DOHH2 (cell line): ENCODE results near the gene GREB1.

Experiments
- H3F3A ChIP-seq: fragments of 200-600 bp; sonication (generic), shearing (Covaris generic); 2 replicates; pipeline ENCODE4 v1.6.0; 2016; ENCODE audit warnings: antibody characterized with exemption, mild to moderate bottlenecking; ENCODE audit not compliant: control insufficient read depth, insufficient read depth
- H3K27ac ChIP-seq: fragments of 200-600 bp; sonication (generic); 2 replicates; pipeline ENCODE4 v1.5.1; 2014; ENCODE audit warnings: low read depth, mild to moderate bottlenecking, low read length, moderate library complexity
- H3K27me3 ChIP-seq: fragments of 200-600 bp; sonication (generic); 2 replicates; pipeline ENCODE4 v1.6.1; 2014; ENCODE audit warnings: mild to moderate bottlenecking, low read length, mixed read lengths; ENCODE audit not compliant: control insufficient read depth
- H3K36me3 ChIP-seq: fragments of 200-600 bp; sonication (generic); 2 replicates; pipeline ENCODE4 v1.6.1; 2014; ENCODE audit warnings: mild to moderate bottlenecking, low read length, moderate library complexity, mixed read lengths; ENCODE audit not compliant: control insufficient read depth
- H3K4me1 ChIP-seq: fragments of 200-600 bp; sonication (generic); 2 replicates; pipeline ENCODE4 v1.6.1; 2014; ENCODE audit warnings: mild to moderate bottlenecking, low read length, mixed read lengths; ENCODE audit not compliant: control insufficient read depth
- H3K4me2 ChIP-seq: fragments of 200-600 bp; sonication (generic); 2 replicates; pipeline ENCODE4 v1.6.0; 2014; ENCODE audit warnings: mild to moderate bottlenecking, low read length, moderate library complexity
- H3K4me3 ChIP-seq: fragments of 200-600 bp; sonication (generic); 2 replicates; pipeline ENCODE4 v1.5.1; 2014; ENCODE audit warnings: mild to moderate bottlenecking, low read length, mixed read lengths
- H3K79me2 ChIP-seq: fragments of 200-600 bp; sonication (generic); 2 replicates; pipeline ENCODE4 v1.6.1; 2014; ENCODE audit warnings: mild to moderate bottlenecking, low read length, mixed read lengths; ENCODE audit not compliant: control insufficient read depth
- H3K9me2 ChIP-seq: fragments of 200-600 bp; sonication (generic); replicated peaks from 2 replicates; pipeline ENCODE4 v1.6.1; 2014; ENCODE audit warnings: mild to moderate bottlenecking, low read length, mixed read lengths; ENCODE audit not compliant: control insufficient read depth
- H3K9me3 ChIP-seq: fragments of 200-600 bp; sonication (generic); 2 replicates; pipeline ENCODE4 v1.6.1; 2014; ENCODE audit warnings: antibody characterized with exemption, low read length, mixed read lengths; ENCODE audit not compliant: control insufficient read depth, insufficient read depth
- H4K20me1 ChIP-seq: fragments of 200-600 bp; sonication (generic); 2 replicates; pipeline ENCODE4 v1.6.0; 2014; ENCODE audit warnings: low read depth, mild to moderate bottlenecking, antibody characterized with exemption, low read length, moderate library complexity; ENCODE audit not compliant: control insufficient read depth, insufficient read depth
- EZH2phosphoT487 ChIP-seq: fragments of 200-600 bp; sonication (generic); IDR thresholded peaks from 2 replicates; pipeline ENCODE4 v1.6.1; 2017; ENCODE audit warnings: borderline replicate concordance, mild to moderate bottlenecking, antibody characterized with exemption, low read length, moderate library complexity, mixed read lengths
- TF ChIP-seq, protein P1 (sequence below): fragments of 200-600 bp; sonication (generic); IDR thresholded peaks from one replicate; pipeline ENCODE4 v1.5.1; 2014; ENCODE audit warnings: antibody characterized with exemption, mild to moderate bottlenecking, low read depth, low read length; ENCODE audit not compliant: poor library complexity, severe bottlenecking

GREB1 gene

DNA sequence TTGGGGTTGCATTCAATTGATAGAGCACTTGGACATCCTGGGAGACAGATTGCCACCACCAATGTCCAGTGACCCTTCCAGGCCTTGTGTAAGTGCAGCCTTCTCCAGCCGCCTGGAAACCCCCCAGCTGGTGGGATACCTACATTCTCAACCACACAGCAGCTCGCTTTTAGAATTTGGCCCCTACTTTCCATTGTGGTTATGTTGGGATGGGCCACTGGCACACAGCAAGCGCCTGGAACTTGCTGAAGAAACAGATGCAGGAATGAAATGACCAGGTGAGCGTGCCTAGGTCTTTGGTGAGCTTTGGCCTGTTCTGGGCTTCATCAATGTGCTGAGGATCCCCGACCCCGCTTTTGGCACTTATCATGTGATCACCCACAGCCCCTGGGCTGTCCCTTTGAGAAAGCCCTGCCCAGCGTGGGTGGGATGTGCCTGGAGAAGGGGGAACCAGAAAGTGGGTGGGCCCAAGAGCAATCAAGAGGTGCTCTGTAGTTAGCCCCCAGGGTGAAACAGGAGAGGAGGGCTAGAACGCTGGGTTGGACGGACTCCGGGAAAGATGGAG lies 152.1 kb downstream of the GREB1 start:
- no peaks in the 10 kb centered on the region for H3K79me2 ChIP-seq

DNA sequence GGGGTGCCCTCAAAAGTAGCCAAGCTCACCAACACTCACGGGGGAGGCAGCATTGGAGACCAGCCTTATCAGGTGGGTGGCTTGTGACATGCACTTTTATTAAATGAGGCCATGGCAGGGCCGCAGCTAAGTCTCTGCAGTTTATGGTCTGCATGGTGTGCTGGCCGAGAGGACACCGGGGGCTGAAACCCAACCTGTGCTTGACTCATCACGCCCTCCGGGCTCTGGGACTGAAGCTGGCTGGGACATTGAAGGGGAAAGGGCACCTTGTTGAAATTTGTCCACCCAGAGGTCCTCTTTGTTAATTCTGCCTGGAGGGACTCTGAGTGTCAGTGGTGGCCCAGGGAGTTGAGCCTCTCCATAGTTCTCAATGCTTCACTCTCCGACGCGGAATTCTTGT lies 153.9 kb downstream of the GREB1 start:
- Histone ChIP-seq H3K4me1 (peaks cover 12% of the 10 kb centered on the region), H3K36me3 (no peaks in the 10 kb centered on the region), H3F3A (no peaks in the 10 kb centered on the region), H3K4me2 (no peak overlapping the region), H3K27ac (no peak overlapping the region), H3K27me3 (peaks cover 16% of the 10 kb centered on the region), H3K79me2 (no peaks in the 10 kb centered on the region), H3K9me3 (no peaks in the 10 kb centered on the region), H3K4me3 (no peak overlapping the region), H4K20me1 (peaks cover 3% of the 10 kb centered on the region; the same call in 1 of the 2 replicates), H3K9me2 (no peaks in the 10 kb centered on the region)
- TF ChIP-seq, protein P1, sequence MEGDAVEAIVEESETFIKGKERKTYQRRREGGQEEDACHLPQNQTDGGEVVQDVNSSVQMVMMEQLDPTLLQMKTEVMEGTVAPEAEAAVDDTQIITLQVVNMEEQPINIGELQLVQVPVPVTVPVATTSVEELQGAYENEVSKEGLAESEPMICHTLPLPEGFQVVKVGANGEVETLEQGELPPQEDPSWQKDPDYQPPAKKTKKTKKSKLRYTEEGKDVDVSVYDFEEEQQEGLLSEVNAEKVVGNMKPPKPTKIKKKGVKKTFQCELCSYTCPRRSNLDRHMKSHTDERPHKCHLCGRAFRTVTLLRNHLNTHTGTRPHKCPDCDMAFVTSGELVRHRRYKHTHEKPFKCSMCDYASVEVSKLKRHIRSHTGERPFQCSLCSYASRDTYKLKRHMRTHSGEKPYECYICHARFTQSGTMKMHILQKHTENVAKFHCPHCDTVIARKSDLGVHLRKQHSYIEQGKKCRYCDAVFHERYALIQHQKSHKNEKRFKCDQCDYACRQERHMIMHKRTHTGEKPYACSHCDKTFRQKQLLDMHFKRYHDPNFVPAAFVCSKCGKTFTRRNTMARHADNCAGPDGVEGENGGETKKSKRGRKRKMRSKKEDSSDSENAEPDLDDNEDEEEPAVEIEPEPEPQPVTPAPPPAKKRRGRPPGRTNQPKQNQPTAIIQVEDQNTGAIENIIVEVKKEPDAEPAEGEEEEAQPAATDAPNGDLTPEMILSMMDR, result no peak
- no peak for TF ChIP-seq EZH2phosphoT487

More for the DNA sequence above, 152.1 kb downstream of the GREB1 start:
- Histone ChIP-seq H3K4me2 (no peak overlapping the region), H4K20me1 (0 out of 2 replicates have a peak, but pooled peaks cover 4% of the 10 kb centered on the region), H3K9me2 (no peaks in the 10 kb centered on the region), H3K36me3 (no peaks in the 10 kb centered on the region), H3K4me3 (no peak overlapping the region), H3K4me1 (peaks cover 14% of the 10 kb centered on the region), H3F3A (no peaks in the 10 kb centered on the region), H3K9me3 (no peaks in the 10 kb centered on the region), H3K27me3 (peaks cover 16% of the 10 kb centered on the region), H3K27ac (no peak overlapping the region)
- TF ChIP-seq, protein P1, result no peak
- TF ChIP-seq EZH2phosphoT487, result no peak

DNA sequence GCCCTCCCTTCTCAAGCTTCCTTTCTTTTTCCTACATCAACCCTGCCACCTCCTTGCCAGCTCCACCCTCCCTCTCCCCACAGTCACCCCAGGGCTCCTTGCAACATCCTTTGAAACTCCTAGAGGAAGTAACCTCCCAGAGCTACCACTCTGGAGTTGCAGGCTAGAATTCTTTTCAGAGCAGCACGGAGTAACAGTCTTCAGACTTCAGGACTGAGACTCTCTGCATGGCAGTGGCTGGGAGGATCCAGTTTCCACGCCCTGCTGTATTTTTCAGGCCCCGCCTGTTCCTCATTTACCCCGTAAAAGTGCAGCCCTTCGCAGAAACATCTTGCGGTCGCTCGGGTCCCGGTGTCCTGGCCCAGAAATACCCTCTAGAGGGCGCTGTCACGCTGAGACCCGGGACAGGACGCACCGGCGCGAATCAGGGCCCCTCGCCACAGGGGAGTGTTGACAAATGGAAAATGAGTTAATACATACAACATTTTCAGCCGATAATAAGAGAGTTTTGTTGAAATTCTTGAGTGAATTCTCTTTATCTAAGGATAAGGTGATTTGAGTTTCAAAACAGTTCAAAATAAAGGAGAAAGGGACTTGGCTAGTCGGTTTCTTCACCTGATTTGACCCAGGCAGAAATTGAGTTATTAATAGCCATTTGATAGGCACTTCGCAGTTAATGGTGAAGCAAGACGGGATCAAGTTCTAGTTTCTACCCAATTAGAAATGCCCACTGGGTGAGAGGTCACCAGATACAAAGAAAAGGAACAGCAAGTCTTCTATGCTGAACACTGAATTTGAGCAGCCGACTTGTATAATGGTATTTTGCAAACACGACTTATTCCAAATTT lies 154.6 kb downstream of the GREB1 start:
- Histone ChIP-seq H3K36me3 (no peaks in the 10 kb centered on the region), H3K79me2 (no peaks in the 10 kb centered on the region), H4K20me1 (no peaks in the 10 kb centered on the region; the same call in 1 of the 2 replicates), H3F3A (no peaks in the 10 kb centered on the region), H3K4me3 (peak overlapping the region; percentile 6; the same call in 1 of the 2 replicates), H3K9me2 (no peaks in the 10 kb centered on the region), H3K9me3 (no peaks in the 10 kb centered on the region), H3K4me2 (peak overlapping the region; percentile 54), H3K27ac (no peak overlapping the region), H3K27me3 (peaks cover 16% of the 10 kb centered on the region), H3K4me1 (peaks cover 12% of the 10 kb centered on the region)
- no peak for TF ChIP-seq EZH2phosphoT487
- TF ChIP-seq, protein P1, result peak; percentile 94
